K562 (cell line): ENCODE data around the gene PNPLA8. TPM values are rescaled to one million over a fixed set of nuclear protein-coding genes. Genes with fewer than 3 reads are reported as not detected.

Experiments
- ARID3B ChIP-seq: fragments of 250-450 bp; sonication (Bioruptor Pico); IDR thresholded peaks from 2 replicates; pipeline ENCODE4 v1.4.0; 2020; ENCODE audit warnings: borderline replicate concordance
- BCL6 ChIP-seq: fragments of 250-450 bp; sonication (Bioruptor Pico); IDR thresholded peaks from 2 replicates; pipeline ENCODE4 v1.4.0; 2020
- BHLHE40 ChIP-seq: IDR thresholded peaks from 2 replicates; pipeline ENCODE4 v1.6.1; 2011; ENCODE audit warnings: low read length, improper control_type of control experiment
- CBFB ChIP-seq: sonication (generic); formaldehyde crosslinking; IDR thresholded peaks from 2 replicates; pipeline ENCODE4 v1.4.0; 2020; ENCODE audit warnings: mild to moderate bottlenecking, missing genetic modification reagents
- CHD1 ChIP-seq: fragments of 200-600 bp; sonication (generic); IDR thresholded peaks from one replicate; pipeline ENCODE4 v1.6.1; 2012; ENCODE audit warnings: mild to moderate bottlenecking, moderate library complexity, low read length, inconsistent platforms
- DMBX1 ChIP-seq: fragments of 250-450 bp; sonication (Bioruptor Pico); IDR thresholded peaks from 2 replicates; pipeline ENCODE4 v1.8.0; 2022; ENCODE audit warnings: inconsistent platforms, mild to moderate bottlenecking, moderate library complexity, borderline replicate concordance
- E2F3 ChIP-seq: fragments of 250-450 bp; sonication (Bioruptor Pico); IDR thresholded peaks from 2 replicates; pipeline ENCODE4 v1.4.0; 2020; ENCODE audit warnings: mild to moderate bottlenecking
- E2F6 ChIP-seq, 2 experiments: IDR thresholded peaks; 2 replicates each; pipeline ENCODE4 v1.6.1; 2011; ENCODE audit warnings: borderline replicate concordance in 1 of 2, control low read depth in 1 of 2, low read depth in 1 of 2, low read length in 1 of 2, mild to moderate bottlenecking in 1 of 2, mixed read lengths in 1 of 2, moderate library complexity in 1 of 2; ENCODE audit not compliant: insufficient read depth in 1 of 2, insufficient read length in 1 of 2, poor library complexity in 1 of 2, severe bottlenecking in 1 of 2; ENCODE audit errors: extremely low read depth in 1 of 2
- EP300 ChIP-seq: IDR thresholded peaks from 2 replicates; pipeline ENCODE4 v1.6.1; 2012; ENCODE audit warnings: low read length, improper control_type of control experiment
- ERF ChIP-seq: fragments of 450-650 bp; formaldehyde crosslinking; IDR thresholded peaks from 2 replicates; pipeline ENCODE4 v1.4.0; 2020; ENCODE audit warnings: mild to moderate bottlenecking, mixed read lengths
- GMEB1 ChIP-seq: fragments of 250-450 bp; sonication (Bioruptor Pico); IDR thresholded peaks from 2 replicates; pipeline ENCODE4 v1.4.0; 2020; ENCODE audit warnings: mild to moderate bottlenecking
- HDAC3 ChIP-seq: fragments of 450-650 bp; IDR thresholded peaks from 2 replicates; pipeline ENCODE4 v1.6.1; 2018; ENCODE audit warnings: borderline replicate concordance, mild to moderate bottlenecking, moderate library complexity; ENCODE audit not compliant: partially characterized antibody
- HDGF ChIP-seq: fragments of 450-650 bp; IDR thresholded peaks from 2 replicates; pipeline ENCODE4 v1.6.1; 2016
- ILF3 ChIP-seq: fragments of 450-650 bp; IDR thresholded peaks from 2 replicates; pipeline ENCODE4 v1.6.1; 2018; ENCODE audit warnings: antibody characterized with exemption, mild to moderate bottlenecking, moderate library complexity, borderline replicate concordance
- NEUROD1 ChIP-seq: fragments of 150-350 bp; IDR thresholded peaks from 2 replicates; pipeline ENCODE4 v1.6.1; 2014; ENCODE audit warnings: borderline replicate concordance, low read length, low read depth; ENCODE audit not compliant: partially characterized antibody
- OTX1 ChIP-seq: fragments of 450-650 bp; formaldehyde crosslinking; IDR thresholded peaks from 2 replicates; pipeline ENCODE4 v1.4.0; 2022; ENCODE audit warnings: mild to moderate bottlenecking
- SMARCA4 ChIP-seq: fragments of 450-650 bp; IDR thresholded peaks from 2 replicates; pipeline ENCODE4 v1.6.1; 2016
- SMARCC2 ChIP-seq: fragments of 450-650 bp; IDR thresholded peaks from 2 replicates; pipeline ENCODE4 v1.6.1; 2017; ENCODE audit warnings: antibody characterized with exemption, moderate library complexity, mild to moderate bottlenecking, low read depth
- SMARCE1 ChIP-seq: fragments of 450-650 bp; IDR thresholded peaks from 2 replicates; pipeline ENCODE4 v1.7.1; 2016; ENCODE audit warnings: mild to moderate bottlenecking
- TRIM24 ChIP-seq, 2 experiments: fragments of 450-650 bp; IDR thresholded peaks; 2 replicates each; pipeline ENCODE4 v1.6.1; 2016
- ZBED1 ChIP-seq: IDR thresholded peaks from 2 replicates; pipeline ENCODE4 v1.6.1; 2014
- ZNF224 ChIP-seq: sonication (generic); formaldehyde crosslinking; IDR thresholded peaks from 2 replicates; pipeline ENCODE4 v1.8.0; 2022; ENCODE audit warnings: mild to moderate bottlenecking, missing genetic modification reagents
- ZNF583 ChIP-seq: fragments of 250-450 bp; sonication (Bioruptor Pico); IDR thresholded peaks from 2 replicates; pipeline ENCODE4 v1.4.0; 2020
- ZNF589 ChIP-seq: fragments of 200-800 bp; sonication (Bioruptor generic); IDR thresholded peaks from 2 replicates; pipeline ENCODE4 v1.6.1; 2016; ENCODE audit warnings: low read depth, missing genetic modification characterization, missing compliant biosample characterization
- ZNF76 ChIP-seq: fragments of 250-450 bp; sonication (Bioruptor Pico); IDR thresholded peaks from 2 replicates; pipeline ENCODE4 v1.4.0; 2020; ENCODE audit warnings: mild to moderate bottlenecking, moderate library complexity, borderline replicate concordance
- polyA plus RNA-seq, 8 experiments: library from polyadenylated mRNA; depleted of rRNA in 4 of 8; stranded (reverse) in 5 of 8; unstranded in 3 of 8; fragments of >200 nt; fragmentation: Nextera tagmentation in 2 of 8; fragmentation: Illumina TruSeq in 1 of 8; extraction: Ambion mirVana in 2 of 8; extraction: Trizol in 1 of 8; gene quantifications; 2 replicates each; pipeline versions ENCODE4 v1.2.1 to v1.2.3, GENCODE V29; 2011 to 2014; ENCODE audit warnings: inconsistent platforms in 1 of 8, missing spikeins in 1 of 8
- total RNA-seq, 7 experiments: library from RNA; depleted of rRNA in 6 of 7; stranded (reverse); fragments of >200 nt in 6 of 7; fragmentation: Illumina TruSeq in 2 of 7; extraction: Trizol in 2 of 7; gene quantifications; 2 replicates each; pipeline versions ENCODE4 v1.2.1 to v1.2.3, GENCODE V29; 2011 to 2021; ENCODE audit warnings: low replicate concordance in 1 of 7

Gene PNPLA8
- total and polyA plus RNA-seq, 9 of the 15 experiments (the other 6 are each of a cell fraction or from before 2014, with no cell fraction given), result 12.8 to 27.6 (median 16.3) TPM

GRCh38 chr7:108568801-108569380, 43.0 kb upstream of the PNPLA8 start (continued):
- TF ChIP-seq CHD1, result peak; percentile 88
- peak in 1 of 2 experiments; percentile 66 for TF ChIP-seq E2F6 (IDR thresholded peaks at IDR 0.05; ENCODE audit: borderline replicate concordance in 1 of 2, extremely low read depth in 1 of 2, insufficient read depth in 1 of 2, insufficient read length in 1 of 2, low read depth in 1 of 2, low read length in 1 of 2, poor library complexity in 1 of 2, severe bottlenecking in 1 of 2)
- 0 out of 2 replicates have a peak, but pooled peaks have one; percentile 19 for TF ChIP-seq HDGF
- peak; percentile 15 for TF ChIP-seq HDAC3
- peak; percentile 46 for TF ChIP-seq SMARCA4
- 0 out of 2 replicates have a peak, but pooled peaks have one; percentile 6 for TF ChIP-seq ILF3
- 0 out of 2 replicates have a peak, but pooled peaks have one; percentile 48 for TF ChIP-seq SMARCE1
- TF ChIP-seq ZNF589 (CRISPR knock-in tag), result peak; percentile 16; the same call in 1 of the 2 replicates
- peak; percentile 87 for TF ChIP-seq E2F3
- TF ChIP-seq DMBX1, result peak; percentile 69; the same call in 1 of the 2 replicates
- TF ChIP-seq ZNF224 (CRISPR knock-in tag), result no peak
- peak; percentile 57; the same call in 1 of the 2 replicates for TF ChIP-seq ZNF76 (CRISPR knock-in tag)
- no peak for TF ChIP-seq ZBED1
- TF ChIP-seq ARID3B (CRISPR knock-in tag), result 0 out of 2 replicates have a peak, but pooled peaks have one; percentile 27
- TF ChIP-seq BHLHE40, result peak; percentile 73; the same call in 1 of the 2 replicates
- peak; percentile 18 for TF ChIP-seq NEUROD1
- peak; percentile 46; the same call in 1 of the 2 replicates for TF ChIP-seq SMARCC2
- TF ChIP-seq BCL6 (CRISPR knock-in tag), result 0 out of 2 replicates have a peak, but pooled peaks have one; percentile 28
- no peak for TF ChIP-seq CBFB (CRISPR knock-in tag)
- no peak for TF ChIP-seq ERF (CRISPR knock-in tag)
- TF ChIP-seq TRIM24 (IDR thresholded peaks at IDR 0.05), result peak in 1 of 2 experiments; percentile 19; a peak in 1 of 4 replicates
- TF ChIP-seq EP300, result no peak
- TF ChIP-seq ZNF583 (CRISPR knock-in tag), result peak; percentile 31; the same call in 1 of the 2 replicates
- TF ChIP-seq OTX1 (CRISPR knock-in tag), result 0 out of 2 replicates have a peak, but pooled peaks have one; percentile 40
- TF ChIP-seq GMEB1 (CRISPR knock-in tag), result no peak
